GM19025 (cell line): Measurements from ENCODE around the gene NLE1.
"Not testable (repeated sequence)": the region's sequence is repeated elsewhere in the genome, so short reads cannot be mapped to it uniquely, and the experiment has no call there.

Experiments
- ATAC-seq: cut with Tn5 transposase; IDR thresholded peaks from one replicate; pipeline ENCODE4 v1.9.1; 2021; ENCODE audit warnings: mild to moderate bottlenecking, low read depth, moderate library complexity; ENCODE audit not compliant: unreplicated experiment

NLE1 gene

GRCh38 chr17:35163886-35164285 lies 21.8 kb upstream of the NLE1 start:
- ATAC-seq: no peak

- ATAC-seq: no peak
Observed at GRCh38 chr17:35162755-35163154, 20.7 kb upstream of the NLE1 start.

GRCh38 chr17:35161281-35161761 lies 19.2 kb upstream of the NLE1 start:
- ATAC-seq: no peak

GRCh38 chr17:35160354-35161201 lies 18.5 kb upstream of the NLE1 start:
- ATAC-seq: no peak

- ATAC-seq: no peak
Observed at GRCh38 chr17:35159940-35160339, 17.8 kb upstream of the NLE1 start.

GRCh38 chr17:35155246-35155645 lies 13.1 kb upstream of the NLE1 start:
- no peak for ATAC-seq

- ATAC-seq: no peak
Observed at GRCh38 chr17:35154196-35155165, 12.4 kb upstream of the NLE1 start.

GRCh38 chr17:35152421-35153140 lies 10.5 kb upstream of the NLE1 start:
- no peak for ATAC-seq

- not testable (repeated sequence) for ATAC-seq
Observed at GRCh38 chr17:35151080-35151479, 9.0 kb upstream of the NLE1 start.

- no peak for ATAC-seq
Observed at GRCh38 chr17:35149941-35150340, 7.8 kb upstream of the NLE1 start.

GRCh38 chr17:35148144-35148543 lies 6.0 kb upstream of the NLE1 start:
- ATAC-seq: no peak

- ATAC-seq: no peak
Observed at GRCh38 chr17:35147375-35147905, 5.3 kb upstream of the NLE1 start, which contains the start of gene UNC45B. TSS of gene UNC45B (plus strand) at chr17:35147817. CDS start at chr17:35148264, 447 bp downstream.

- no peak for ATAC-seq
Observed at GRCh38 chr17:35146214-35146833, 4.2 kb upstream of the NLE1 start.

- ATAC-seq: no peak
Observed at GRCh38 chr17:35144840-35145239, 2.7 kb upstream of the NLE1 start.

GRCh38 chr17:35142467-35142796 lies 329 bp upstream of the NLE1 start:
- no peak for ATAC-seq

- no peak for ATAC-seq
Observed at GRCh38 chr17:35138218-35138617, 3.9 kb downstream of the NLE1 start.

GRCh38 chr17:35135322-35135721 lies 6.8 kb downstream of the NLE1 start:
- ATAC-seq: no peak

GRCh38 chr17:35132816-35133550 lies 9.1 kb downstream of the NLE1 start:
- no peak for ATAC-seq

- ATAC-seq: no peak
Observed at GRCh38 chr17:35132099-35132498, 10.0 kb downstream of the NLE1 start.
